Measurements from ENCODE around the gene GM2A. TPM values are rescaled to one million over a fixed set of nuclear protein-coding genes. Genes with fewer than 3 reads are reported as not detected.

The GM2A gene
- total RNA-seq, 6 donors from 2014 or later = 27.2 to 129 (median 59.0) TPM

GRCh38 chr5:151243127-151243526 lies 9.9 kb upstream of the GM2A start:
- 92 to 94% methylated on average over 4 of the region's 4 CpGs for WGBS, 2 donors

GRCh38 chr5:151243564-151243963 lies 9.4 kb upstream of the GM2A start:
- no peaks in the 10 kb centered on the region for H3K9me3 ChIP-seq
- DNase-seq = no peak
- WGBS, 2 donors = 88 to 89% methylated on average over 4 of the region's 4 CpGs
- no peak overlapping the region for H3K4me3 ChIP-seq
- H3K36me3 ChIP-seq = no peaks in the 10 kb centered on the region
- H3K4me1 ChIP-seq = peaks cover 0 to 9% (median 5%) of the 10 kb centered on the region in 4 donors
- no peaks in the 10 kb centered on the region for H3K27me3 ChIP-seq
- no peak overlapping the region for H3K27ac ChIP-seq
- ATAC-seq (ENCODE audit: low FRiP score in 2 of 2) = no peak
- TF ChIP-seq POLR2AphosphoS5 (IDR thresholded peaks at IDR 0.05) (no peak), POLR2A (IDR thresholded peaks at IDR 0.05) (no peak), EP300 (IDR thresholded peaks at IDR 0.05) (no peak)
- TF ChIP-seq, protein P1, sequence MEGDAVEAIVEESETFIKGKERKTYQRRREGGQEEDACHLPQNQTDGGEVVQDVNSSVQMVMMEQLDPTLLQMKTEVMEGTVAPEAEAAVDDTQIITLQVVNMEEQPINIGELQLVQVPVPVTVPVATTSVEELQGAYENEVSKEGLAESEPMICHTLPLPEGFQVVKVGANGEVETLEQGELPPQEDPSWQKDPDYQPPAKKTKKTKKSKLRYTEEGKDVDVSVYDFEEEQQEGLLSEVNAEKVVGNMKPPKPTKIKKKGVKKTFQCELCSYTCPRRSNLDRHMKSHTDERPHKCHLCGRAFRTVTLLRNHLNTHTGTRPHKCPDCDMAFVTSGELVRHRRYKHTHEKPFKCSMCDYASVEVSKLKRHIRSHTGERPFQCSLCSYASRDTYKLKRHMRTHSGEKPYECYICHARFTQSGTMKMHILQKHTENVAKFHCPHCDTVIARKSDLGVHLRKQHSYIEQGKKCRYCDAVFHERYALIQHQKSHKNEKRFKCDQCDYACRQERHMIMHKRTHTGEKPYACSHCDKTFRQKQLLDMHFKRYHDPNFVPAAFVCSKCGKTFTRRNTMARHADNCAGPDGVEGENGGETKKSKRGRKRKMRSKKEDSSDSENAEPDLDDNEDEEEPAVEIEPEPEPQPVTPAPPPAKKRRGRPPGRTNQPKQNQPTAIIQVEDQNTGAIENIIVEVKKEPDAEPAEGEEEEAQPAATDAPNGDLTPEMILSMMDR (IDR thresholded peaks at IDR 0.05) = no peak

More at GRCh38 chr5:151243127-151243526, 9.9 kb upstream of the GM2A start:
- H3K36me3 ChIP-seq = no peaks in the 10 kb centered on the region
- no peak overlapping the region for H3K27ac ChIP-seq
- H3K4me1 ChIP-seq = peaks cover 0 to 9% (median 5%) of the 10 kb centered on the region in 4 donors
- no peaks in the 10 kb centered on the region for H3K27me3 ChIP-seq
- ATAC-seq (ENCODE audit: low FRiP score in 2 of 2) (no peak), DNase-seq (no peak)
- TF ChIP-seq, protein P1 (IDR thresholded peaks at IDR 0.05) = no peak
- TF ChIP-seq EP300 (IDR thresholded peaks at IDR 0.05) = no peak
- no peak for TF ChIP-seq POLR2AphosphoS5 (IDR thresholded peaks at IDR 0.05)
- TF ChIP-seq POLR2A (IDR thresholded peaks at IDR 0.05) = no peak
- no peaks in the 10 kb centered on the region for H3K9me3 ChIP-seq
- H3K4me3 ChIP-seq = no peak overlapping the region

GRCh38 chr5:151244206-151244605 lies 8.8 kb upstream of the GM2A start:
- TF ChIP-seq EP300 (IDR thresholded peaks at IDR 0.05) (no peak), POLR2AphosphoS5 (IDR thresholded peaks at IDR 0.05) (no peak), POLR2A (IDR thresholded peaks at IDR 0.05) (no peak)
- TF ChIP-seq, protein P1 (IDR thresholded peaks at IDR 0.05) = no peak
- DNase-seq = no peak

GRCh38 chr5:151245680-151246219 lies 7.2 kb upstream of the GM2A start:
- Histone ChIP-seq H3K27ac (no peak overlapping the region), H3K36me3 (no peaks in the 10 kb centered on the region), H3K4me3 (no peak overlapping the region), H3K27me3 (no peaks in the 10 kb centered on the region), H3K4me1 (peaks cover 0 to 8% (median 0%) of the 10 kb centered on the region in 4 donors), H3K9me3 (no peaks in the 10 kb centered on the region)
- no peak for DNase-seq
- no peak for ATAC-seq (ENCODE audit: low FRiP score in 2 of 2)
- TF ChIP-seq EP300 (IDR thresholded peaks at IDR 0.05) (no peak), POLR2A (IDR thresholded peaks at IDR 0.05) (no peak), POLR2AphosphoS5 (IDR thresholded peaks at IDR 0.05) (no peak)
- TF ChIP-seq, protein P1 (IDR thresholded peaks at IDR 0.05) = no peak
- 73 to 76% methylated on average over 4 of the region's 4 CpGs for WGBS, 2 donors

More at GRCh38 chr5:151244206-151244605, 8.8 kb upstream of the GM2A start:
- no peaks in the 10 kb centered on the region for H3K36me3 ChIP-seq
- no peak overlapping the region for H3K27ac ChIP-seq
- WGBS, 2 donors = 85 to 100% methylated on average over 1 to 3 of the region's 3 CpGs
- H3K27me3 ChIP-seq = no peaks in the 10 kb centered on the region
- ATAC-seq (ENCODE audit: low FRiP score in 2 of 2) = no peak
- no peak overlapping the region for H3K4me3 ChIP-seq
- H3K9me3 ChIP-seq = no peaks in the 10 kb centered on the region
- H3K4me1 ChIP-seq = peaks cover 0 to 9% (median 1%) of the 10 kb centered on the region in 4 donors

GRCh38 chr5:151248651-151249050 lies 4.3 kb upstream of the GM2A start:
- no peaks in the 10 kb centered on the region for H3K9me3 ChIP-seq
- H3K27ac ChIP-seq = no peak overlapping the region
- H3K4me1 ChIP-seq = peaks cover 4 to 10% (median 5%) of the 10 kb centered on the region in 4 donors
- no peak overlapping the region for H3K4me3 ChIP-seq
- no peaks in the 10 kb centered on the region for H3K27me3 ChIP-seq
- no peaks in the 10 kb centered on the region for H3K36me3 ChIP-seq
- TF ChIP-seq EP300 (IDR thresholded peaks at IDR 0.05) = no peak
- no peak for TF ChIP-seq POLR2A (IDR thresholded peaks at IDR 0.05)
- TF ChIP-seq, protein P1 (IDR thresholded peaks at IDR 0.05) = no peak
- no peak for TF ChIP-seq POLR2AphosphoS5 (IDR thresholded peaks at IDR 0.05)
- ATAC-seq (ENCODE audit: low FRiP score in 2 of 2) = no peak
- no peak for DNase-seq
- WGBS, 2 donors = 84 to 91% methylated on average over 2 of the region's 2 CpGs

All from upper lobe of left lung (tissue), 6 donors.